ENCODE measurements around the gene MCF2L.

MCF2L gene

DNA sequence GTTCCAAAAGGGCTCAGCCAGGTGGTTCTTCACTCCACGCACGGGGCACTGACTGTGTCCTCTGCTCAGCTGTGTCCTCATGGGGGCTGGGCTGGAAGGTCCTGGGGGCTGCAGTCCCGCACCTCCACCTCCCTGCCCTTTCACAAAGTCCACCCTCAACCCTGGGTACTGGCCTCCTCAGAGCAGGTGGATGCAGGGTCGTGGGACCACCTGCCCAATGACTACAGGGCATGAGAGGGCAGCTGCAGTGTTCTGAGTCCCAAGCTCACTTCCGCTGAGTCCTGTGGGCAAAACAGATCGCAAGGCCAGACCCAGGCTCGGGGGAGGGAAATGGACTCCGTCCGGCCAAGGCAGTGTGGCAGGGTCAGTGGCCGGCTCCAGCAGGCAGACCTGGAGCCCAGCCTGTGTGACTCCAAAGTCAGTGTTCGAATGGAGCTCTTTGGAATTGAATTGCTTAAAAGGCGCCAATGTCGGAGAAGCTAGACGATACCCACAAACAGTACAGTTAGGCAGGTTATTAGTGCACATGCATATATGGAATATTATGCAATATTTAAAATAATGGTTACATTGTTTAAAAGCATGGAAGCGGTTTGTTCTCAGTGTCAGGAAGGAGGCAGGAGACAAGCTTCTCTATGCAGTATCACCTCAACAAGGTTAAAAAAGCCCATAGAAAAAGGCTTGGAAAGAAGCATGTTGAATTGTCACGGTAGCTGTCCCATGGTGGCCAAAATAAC, 54.8 kb downstream of the MCF2L start:
- H3K4me2 ChIP-seq (ENCODE audit: low read depth, low read length) = no peak overlapping the region
- no peak overlapping the region for H3K9ac ChIP-seq (ENCODE audit: low read length)
- H3K36me3 ChIP-seq (replicated peaks; ENCODE audit: insufficient read depth, low read length) = no peaks in the 10 kb centered on the region
- H3K4me3 ChIP-seq (ENCODE audit: low read length) = no peak overlapping the region
- no peak for TF ChIP-seq EZH2phosphoT487 (IDR thresholded peaks at IDR 0.05; ENCODE audit: low read length)
- TF ChIP-seq EZH2 (optimal IDR thresholded peaks at IDR 0.05; ENCODE audit: low read depth, low read length) = no peak
- TF ChIP-seq, protein P1, sequence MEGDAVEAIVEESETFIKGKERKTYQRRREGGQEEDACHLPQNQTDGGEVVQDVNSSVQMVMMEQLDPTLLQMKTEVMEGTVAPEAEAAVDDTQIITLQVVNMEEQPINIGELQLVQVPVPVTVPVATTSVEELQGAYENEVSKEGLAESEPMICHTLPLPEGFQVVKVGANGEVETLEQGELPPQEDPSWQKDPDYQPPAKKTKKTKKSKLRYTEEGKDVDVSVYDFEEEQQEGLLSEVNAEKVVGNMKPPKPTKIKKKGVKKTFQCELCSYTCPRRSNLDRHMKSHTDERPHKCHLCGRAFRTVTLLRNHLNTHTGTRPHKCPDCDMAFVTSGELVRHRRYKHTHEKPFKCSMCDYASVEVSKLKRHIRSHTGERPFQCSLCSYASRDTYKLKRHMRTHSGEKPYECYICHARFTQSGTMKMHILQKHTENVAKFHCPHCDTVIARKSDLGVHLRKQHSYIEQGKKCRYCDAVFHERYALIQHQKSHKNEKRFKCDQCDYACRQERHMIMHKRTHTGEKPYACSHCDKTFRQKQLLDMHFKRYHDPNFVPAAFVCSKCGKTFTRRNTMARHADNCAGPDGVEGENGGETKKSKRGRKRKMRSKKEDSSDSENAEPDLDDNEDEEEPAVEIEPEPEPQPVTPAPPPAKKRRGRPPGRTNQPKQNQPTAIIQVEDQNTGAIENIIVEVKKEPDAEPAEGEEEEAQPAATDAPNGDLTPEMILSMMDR (IDR thresholded peaks at IDR 0.05; ENCODE audit: low read length) = no peak
- no peak for DNase-seq
- peaks cover 84% of the 10 kb centered on the region for H3K27me3 ChIP-seq (replicated peaks; ENCODE audit: insufficient read depth, low read length)
- H3K4me1 ChIP-seq (ENCODE audit: low read length) = no peaks in the 10 kb centered on the region
- H2AFZ ChIP-seq (ENCODE audit: low read length) = no peak overlapping the region
- H3K9me2 ChIP-seq (replicated peaks; ENCODE audit: insufficient read depth, low read length) = no peaks in the 10 kb centered on the region
- no peaks in the 10 kb centered on the region for H3K79me2 ChIP-seq (ENCODE audit: low read length)
- no peaks in the 10 kb centered on the region for H3K9me3 ChIP-seq (replicated peaks; ENCODE audit: insufficient read depth, low read length)
- no peaks in the 10 kb centered on the region for H4K20me1 ChIP-seq (ENCODE audit: insufficient read depth, low read length)
- no peak overlapping the region for H3K27ac ChIP-seq (ENCODE audit: low read length)
- H3F3A ChIP-seq (ENCODE audit: insufficient read depth, low read length) = no peaks in the 10 kb centered on the region

DNA sequence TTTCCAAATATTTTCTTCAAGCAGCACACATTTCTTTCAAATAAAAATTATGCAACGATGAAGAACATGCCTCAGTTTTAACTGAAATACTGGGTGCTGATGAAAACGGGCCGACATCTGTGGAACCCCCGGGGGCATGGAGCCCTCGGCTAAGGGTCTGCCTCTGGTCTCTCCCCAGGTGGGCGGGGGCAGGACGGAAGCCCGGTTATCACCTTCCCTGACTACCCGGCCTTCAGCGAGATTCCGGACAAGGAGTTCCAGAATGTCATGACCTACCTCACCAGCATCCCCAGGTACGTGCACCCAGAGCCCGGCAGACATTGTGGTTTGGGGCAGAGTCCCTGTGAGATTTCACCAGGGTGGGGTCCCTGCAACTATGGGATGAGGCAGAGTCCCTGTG, 55.5 kb downstream of the MCF2L start:
- Histone ChIP-seq H3K4me2 (ENCODE audit: low read depth, low read length) (no peak overlapping the region), H3K4me1 (ENCODE audit: low read length) (no peaks in the 10 kb centered on the region), H3K36me3 (replicated peaks; ENCODE audit: insufficient read depth, low read length) (no peaks in the 10 kb centered on the region), H3K9me2 (replicated peaks; ENCODE audit: insufficient read depth, low read length) (no peaks in the 10 kb centered on the region), H3K27me3 (replicated peaks; ENCODE audit: insufficient read depth, low read length) (peaks cover 84% of the 10 kb centered on the region), H3K9ac (ENCODE audit: low read length) (no peak overlapping the region), H3K27ac (ENCODE audit: low read length) (no peak overlapping the region), H3K79me2 (ENCODE audit: low read length) (no peaks in the 10 kb centered on the region), H3K9me3 (replicated peaks; ENCODE audit: insufficient read depth, low read length) (no peaks in the 10 kb centered on the region), H3K4me3 (ENCODE audit: low read length) (no peak overlapping the region), H2AFZ (ENCODE audit: low read length) (no peak overlapping the region), H3F3A (ENCODE audit: insufficient read depth, low read length) (no peaks in the 10 kb centered on the region), H4K20me1 (ENCODE audit: insufficient read depth, low read length) (no peaks in the 10 kb centered on the region)
- DNase-seq = no peak
- TF ChIP-seq EZH2phosphoT487 (IDR thresholded peaks at IDR 0.05; ENCODE audit: low read length) (no peak), EZH2 (optimal IDR thresholded peaks at IDR 0.05; ENCODE audit: low read depth, low read length) (no peak)
- TF ChIP-seq, protein P1 (IDR thresholded peaks at IDR 0.05; ENCODE audit: low read length) = no peak

DNA sequence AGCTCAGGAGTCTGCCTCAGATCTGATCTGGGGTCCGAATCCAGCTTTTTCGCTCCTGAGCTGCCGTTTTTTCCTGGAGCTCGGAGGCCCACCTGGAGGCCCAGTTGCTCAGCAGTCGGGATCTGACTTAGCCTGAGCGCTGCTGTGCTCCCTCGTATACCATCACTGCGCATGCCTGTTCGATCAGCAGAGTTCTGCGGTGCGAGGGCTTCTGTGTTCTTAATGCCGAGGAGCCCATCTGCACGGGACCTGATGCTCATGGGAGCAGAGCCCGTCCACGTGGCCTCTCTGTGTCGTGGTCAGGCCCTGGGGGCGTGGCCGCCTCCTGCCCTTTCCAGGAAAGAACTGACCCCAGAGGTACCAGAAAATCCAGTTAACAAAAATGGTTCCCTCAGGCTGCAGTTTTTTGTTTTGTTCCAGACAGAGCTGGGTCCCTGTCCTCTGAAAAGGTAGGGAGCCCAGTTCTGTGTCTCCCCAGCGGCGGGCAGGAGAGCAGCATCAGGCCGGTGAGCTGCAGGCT, 57.4 kb downstream of the MCF2L start:
- H3K36me3 ChIP-seq (replicated peaks; ENCODE audit: insufficient read depth, low read length) = no peaks in the 10 kb centered on the region
- H3K27ac ChIP-seq (ENCODE audit: low read length) = no peak overlapping the region
- no peak overlapping the region for H3K4me3 ChIP-seq (ENCODE audit: low read length)
- H3K4me2 ChIP-seq (ENCODE audit: low read depth, low read length) = no peak overlapping the region
- no peaks in the 10 kb centered on the region for H4K20me1 ChIP-seq (ENCODE audit: insufficient read depth, low read length)
- H3K27me3 ChIP-seq (replicated peaks; ENCODE audit: insufficient read depth, low read length) = peaks cover 84% of the 10 kb centered on the region
- no peak for TF ChIP-seq EZH2 (optimal IDR thresholded peaks at IDR 0.05; ENCODE audit: low read depth, low read length)
- TF ChIP-seq, protein P1 (IDR thresholded peaks at IDR 0.05; ENCODE audit: low read length) = no peak
- TF ChIP-seq EZH2phosphoT487 (IDR thresholded peaks at IDR 0.05; ENCODE audit: low read length) = no peak; the same call in 1 of the 2 replicates
- no peaks in the 10 kb centered on the region for H3K4me1 ChIP-seq (ENCODE audit: low read length)
- H3K9ac ChIP-seq (ENCODE audit: low read length) = no peak overlapping the region
- H2AFZ ChIP-seq (ENCODE audit: low read length) = no peak overlapping the region
- DNase-seq = no peak
- no peaks in the 10 kb centered on the region for H3K9me2 ChIP-seq (replicated peaks; ENCODE audit: insufficient read depth, low read length)
- H3F3A ChIP-seq (ENCODE audit: insufficient read depth, low read length) = no peaks in the 10 kb centered on the region
- H3K79me2 ChIP-seq (ENCODE audit: low read length) = no peaks in the 10 kb centered on the region
- H3K9me3 ChIP-seq (replicated peaks; ENCODE audit: insufficient read depth, low read length) = no peaks in the 10 kb centered on the region
